HCT116 (cell line): ENCODE measurements around the gene TRIOBP. TPM values are rescaled to one million over a fixed set of nuclear protein-coding genes. Genes with fewer than 3 reads are reported as not detected.

ENCODE experiments used
- ATAC-seq: fragments of 200-7000 bp; cut with Tn5 transposase; 2 replicates; pipeline ENCODE4 v1.9.1; 2020; ENCODE audit warnings: mild to moderate bottlenecking, moderate library complexity
- BruUV-seq: library from RNA; stranded (reverse); fragments of 400-500 nt; replicated peaks from 2 replicates; lab custom pipeline; 2021; lab: Mats Ljungman, UMichigan
- CTCF ChIA-PET: fragments of 300-600 bp; sonication (Branson Sonifier 250); formaldehyde crosslinking; loops from one replicate; lab custom pipeline; 2021; ENCODE audit warnings: antibody characterized with exemption; lab: Charles Lee
- POLR2A ChIA-PET: fragments of 300-600, 350-600 bp; sonication (Branson Sonifier 250); formaldehyde crosslinking; loops from one replicate; lab custom pipeline; 2021; ENCODE audit warnings: antibody characterized with exemption; lab: Charles Lee
- RAD21 ChIA-PET, 2 experiments: fragments of 300-600 bp; sonication (Branson Sonifier 250); formaldehyde crosslinking; loops; one replicate each; lab custom pipeline; 2023; ENCODE audit warnings: low total read pairs in 2 of 2; ENCODE audit not compliant: uncharacterized antibody in 2 of 2, unreplicated experiment in 2 of 2, low non-redundant PET in 1 of 2; lab: Charles Lee
- DNase-seq: peaks from one replicate; pipeline ENCODE4 v3.0.0-alpha.2; 2010; ENCODE audit warnings: low read depth, low spot score
- H2AFZ ChIP-seq: fragments of 200-600 bp; shearing (Covaris generic), sonication (generic); 2 replicates; pipeline ENCODE4 v1.6.1; 2017; ENCODE audit warnings: low read depth, mixed run types, mixed read lengths, antibody characterized with exemption, low read length; ENCODE audit not compliant: poor library complexity, severe bottlenecking
- H3K27ac ChIP-seq: 2 replicates; pipeline ENCODE4 v1.5.1; 2012; ENCODE audit warnings: low read depth, low read length
- H3K27me3 ChIP-seq: fragments of 200-600 bp; sonication (generic); 2 replicates; pipeline ENCODE4 v1.6.1; 2016; ENCODE audit warnings: mixed run types, low read length, mixed read lengths; ENCODE audit not compliant: insufficient read depth
- H3K36me3 ChIP-seq, 2 experiments: fragments of 200-500 bp in 1 of 2; fragments of 200-600 bp in 1 of 2; sonication (Bioruptor generic) in 1 of 2; sonication (generic) in 1 of 2; 2 replicates each; pipeline versions ENCODE4 v1.5.1 to v1.6.1; 2014 to 2016; ENCODE audit warnings: low read length in 2 of 2, inconsistent platforms in 1 of 2, mixed read lengths in 1 of 2, mixed run types in 1 of 2; ENCODE audit not compliant: insufficient read depth in 2 of 2, control insufficient read depth in 1 of 2
- H3K4me1 ChIP-seq, 2 experiments: fragments of 200-600 bp in 1 of 2; sonication (generic) in 1 of 2; 2 replicates each; pipeline versions ENCODE4 v1.5.1 to v1.6.1; 2012 to 2017; ENCODE audit warnings: low read length in 2 of 2, inconsistent platforms in 1 of 2, mild to moderate bottlenecking in 1 of 2, mixed read lengths in 1 of 2, mixed run types in 1 of 2, moderate library complexity in 1 of 2; ENCODE audit not compliant: insufficient read depth in 2 of 2, control insufficient read depth in 1 of 2
- H3K4me2 ChIP-seq: fragments of 200-600 bp; sonication (generic); 2 replicates; pipeline ENCODE4 v1.6.1; 2017; ENCODE audit warnings: mixed run types, low read length, mixed read lengths
- H3K4me3 ChIP-seq, 2 experiments: fragments of 200-600 bp in 1 of 2; sonication (generic) in 1 of 2; replicated peaks in 1 of 2; 2 replicates each; pipeline ENCODE4 v1.5.1; 2011 to 2016; ENCODE audit warnings: low read length in 2 of 2, control low read depth in 1 of 2, low read depth in 1 of 2, mild to moderate bottlenecking in 1 of 2, mixed read lengths in 1 of 2, mixed run types in 1 of 2
- H3K79me2 ChIP-seq: fragments of 200-600 bp; sonication (generic); 2 replicates; pipeline ENCODE4 v1.6.1; 2017; ENCODE audit warnings: mild to moderate bottlenecking, mixed run types, low read length, moderate library complexity, mixed read lengths; ENCODE audit not compliant: insufficient read depth
- H3K9ac ChIP-seq: fragments of 200-600 bp; sonication (generic); 2 replicates; pipeline ENCODE4 v1.6.1; 2016; ENCODE audit warnings: low read length, mixed read lengths
- H3K9me2 ChIP-seq: fragments of 200-600 bp; sonication (generic), shearing (Covaris generic); 2 replicates; pipeline ENCODE4 v1.6.1; 2017; ENCODE audit warnings: mixed run types, mild to moderate bottlenecking, moderate library complexity; ENCODE audit not compliant: insufficient read depth
- H3K9me3 ChIP-seq, 2 experiments: fragments of 200-500 bp in 1 of 2; fragments of 200-600 bp in 1 of 2; sonication (Bioruptor generic) in 1 of 2; sonication (generic) in 1 of 2; 2 replicates each; pipeline ENCODE4 v1.6.1; 2014 to 2017; ENCODE audit warnings: low read length in 2 of 2, mixed read lengths in 2 of 2, inconsistent platforms in 1 of 2, low read depth in 1 of 2, mild to moderate bottlenecking in 1 of 2, mixed run types in 1 of 2, moderate library complexity in 1 of 2; ENCODE audit not compliant: control insufficient read depth in 1 of 2, insufficient read depth in 1 of 2
- H4K20me1 ChIP-seq: fragments of 200-600 bp; sonication (generic), shearing (Covaris generic); 2 replicates; pipeline ENCODE4 v1.6.1; 2017; ENCODE audit warnings: mixed run types, mild to moderate bottlenecking, moderate library complexity; ENCODE audit not compliant: insufficient read depth
- CEBPB ChIP-seq: IDR thresholded peaks from 2 replicates; pipeline ENCODE4 v1.6.1; 2012; ENCODE audit warnings: low read depth
- EGR1 ChIP-seq: IDR thresholded peaks from 2 replicates; pipeline ENCODE4 v1.6.1; 2012; ENCODE audit warnings: low read depth
- EZH2phosphoT487 ChIP-seq: fragments of 200-600 bp; IDR thresholded peaks from 2 replicates; pipeline ENCODE4 v1.6.1; 2018; ENCODE audit warnings: antibody characterized with exemption, borderline replicate concordance
- MAX ChIP-seq: IDR thresholded peaks from 2 replicates; pipeline ENCODE4 v1.6.1; 2012
- POLR2AphosphoS5 ChIP-seq: IDR thresholded peaks from 2 replicates; pipeline ENCODE4 v1.6.1; 2011; ENCODE audit warnings: mild to moderate bottlenecking, low read depth, low read length, moderate library complexity
- SP1 ChIP-seq: IDR thresholded peaks from 2 replicates; pipeline ENCODE4 v1.6.1; 2012; ENCODE audit warnings: low read depth
- SRF ChIP-seq: IDR thresholded peaks from 2 replicates; pipeline ENCODE4 v1.6.1; 2012; ENCODE audit warnings: low read depth
- ZBTB33 ChIP-seq: IDR thresholded peaks from 2 replicates; pipeline ENCODE4 v1.6.1; 2011; ENCODE audit warnings: mild to moderate bottlenecking, low read length, moderate library complexity; ENCODE audit not compliant: insufficient replicate concordance; ENCODE audit errors: extremely low read depth
- ZFX ChIP-seq: fragments of 450-650 bp; IDR thresholded peaks from 2 replicates; pipeline ENCODE4 v1.6.1; 2017
- intact Hi-C: fragments of 100-400 bp; cut with micrococcal nuclease; formaldehyde crosslinking; loops from 2 replicates; pipeline ENCODE4 v1.10.0; 2022
- total RNA-seq: library from RNA; stranded (reverse); gene quantifications from one replicate; pipeline ENCODE4 v1.2.1, GENCODE V29; 2021; ENCODE audit not compliant: unreplicated experiment

TRIOBP gene
- total RNA-seq, 1 experiment from 2014 or later: 244 TPM

- Histone ChIP-seq H3K4me2 (peak overlapping the region; percentile 1; the same call in 1 of the 2 replicates), H3K27ac (no peak overlapping the region)
- POLR2A ChIA-PET: interaction anchor here (0.6 to 2.6 kb wide), 3 partner anchors 11 to 35 kb away, joined by 3 to 6 read pairs (median 5); no protein-coding TSS in a partner anchor
Observed at GRCh38 chr22:37678372-37678771, 18.5 kb upstream of the TRIOBP start.

More at GRCh38 chr22:37678372-37678771, 18.5 kb upstream of the TRIOBP start:
- ATAC-seq (no peak), DNase-seq (no peak)
- no peaks in the 10 kb centered on the region for H3K9me2 ChIP-seq
- H3K79me2 ChIP-seq: peaks cover 13% of the 10 kb centered on the region; the same call in 1 of the 2 replicates
- CTCF ChIA-PET: interaction anchor here (0.6 kb wide), 1 partner anchor 1488 kb away, joined by 4 read pairs; no protein-coding TSS in a partner anchor
- TF ChIP-seq MAX: no peak
- no peak for TF ChIP-seq ZFX
- no peak for TF ChIP-seq SRF
- TF ChIP-seq SP1: no peak
- TF ChIP-seq POLR2AphosphoS5: no peak
- no peak for TF ChIP-seq EGR1
- TF ChIP-seq CEBPB: no peak
- TF ChIP-seq EZH2phosphoT487: no peak
- no peak for TF ChIP-seq ZBTB33
- no TSS peak for BruUV-seq
- intact Hi-C loops: no loop called here
- no peak overlapping the region for H3K9ac ChIP-seq
- no peaks in the 10 kb centered on the region for H3K9me3 ChIP-seq
- RAD21 ChIA-PET: no interaction called here
- no peaks in the 10 kb centered on the region for H3K27me3 ChIP-seq
- H4K20me1 ChIP-seq: no peaks in the 10 kb centered on the region
- H3K36me3 ChIP-seq: peaks cover 5 to 11% of the 10 kb centered on the region in 2 experiments; a peak in 3 of 4 replicates
- no peak overlapping the region for H3K4me3 ChIP-seq
- H2AFZ ChIP-seq: no peak overlapping the region
- peaks cover 28 to 65% of the 10 kb centered on the region in 2 experiments for H3K4me1 ChIP-seq
